ENCODE results near the gene LRBA. TPM values are rescaled to one million over a fixed set of nuclear protein-coding genes. Genes with fewer than 3 reads are reported as not detected.

LRBA gene
- total and polyA plus RNA-seq, 2 donors, result 11.6 to 92.0 TPM

GRCh38 chr4:150343796-150344195, 671.3 kb downstream of the LRBA start:
- Histone ChIP-seq H3K4me1 (ENCODE audit: insufficient read depth) (no peaks in the 10 kb centered on the region), H3K27ac (ENCODE audit: low read depth) (no peak overlapping the region), H3K36me3 (ENCODE audit: insufficient read depth) (peaks cover 2% of the 10 kb centered on the region), H3K4me3 (ENCODE audit: low read depth, low read length) (no peak overlapping the region)
- no peak for DNase-seq (ENCODE audit: extremely low spot score)
- 96% methylated on average over 2 of the region's 2 CpGs for WGBS

- no peak overlapping the region for H3K4me3 ChIP-seq (ENCODE audit: low read depth, low read length)
- peaks cover 2% of the 10 kb centered on the region for H3K36me3 ChIP-seq (ENCODE audit: insufficient read depth)
- no peaks in the 10 kb centered on the region for H3K4me1 ChIP-seq (ENCODE audit: insufficient read depth)
- 67% methylated on average over 2 of the region's 2 CpGs for WGBS
- no peak for DNase-seq (ENCODE audit: extremely low spot score)
- peak overlapping the region; percentile 23 for H3K27ac ChIP-seq (ENCODE audit: low read depth)
Observed at GRCh38 chr4:150342945-150343344, 672.1 kb downstream of the LRBA start.

GRCh38 chr4:150337734-150338133, 677.4 kb downstream of the LRBA start:
- Histone ChIP-seq H3K4me3 (ENCODE audit: low read depth, low read length) (no peak overlapping the region), H3K36me3 (ENCODE audit: insufficient read depth) (no peaks in the 10 kb centered on the region), H3K4me1 (ENCODE audit: insufficient read depth) (no peaks in the 10 kb centered on the region), H3K27ac (ENCODE audit: low read depth) (no peak overlapping the region)
- WGBS, result 25% methylated on average over 3 of the region's 3 CpGs
- peak; percentile 5 for DNase-seq (ENCODE audit: extremely low spot score)

GRCh38 chr4:150336676-150337412, 678.2 kb downstream of the LRBA start:
- no peak for DNase-seq (ENCODE audit: extremely low spot score)
- Histone ChIP-seq H3K4me3 (ENCODE audit: low read depth, low read length) (no peak overlapping the region), H3K4me1 (ENCODE audit: insufficient read depth) (no peaks in the 10 kb centered on the region), H3K27ac (ENCODE audit: low read depth) (no peak overlapping the region), H3K36me3 (ENCODE audit: insufficient read depth) (no peaks in the 10 kb centered on the region)
- 68% methylated on average over 5 of the region's 5 CpGs for WGBS

GRCh38 chr4:150332961-150333360, 682.1 kb downstream of the LRBA start:
- H3K4me1 ChIP-seq (ENCODE audit: insufficient read depth), result no peaks in the 10 kb centered on the region
- no peak for DNase-seq (ENCODE audit: extremely low spot score)
- H3K36me3 ChIP-seq (ENCODE audit: insufficient read depth), result no peaks in the 10 kb centered on the region
- no peak overlapping the region for H3K4me3 ChIP-seq (ENCODE audit: low read depth, low read length)
- no peak overlapping the region for H3K27ac ChIP-seq (ENCODE audit: low read depth)

GRCh38 chr4:150332086-150332485, 683.0 kb downstream of the LRBA start:
- no peaks in the 10 kb centered on the region for H3K4me1 ChIP-seq (ENCODE audit: insufficient read depth)
- H3K4me3 ChIP-seq (ENCODE audit: low read depth, low read length), result no peak overlapping the region
- H3K27ac ChIP-seq (ENCODE audit: low read depth), result no peak overlapping the region
- no peaks in the 10 kb centered on the region for H3K36me3 ChIP-seq (ENCODE audit: insufficient read depth)
- DNase-seq (ENCODE audit: extremely low spot score), result no peak

GRCh38 chr4:150329373-150329772, 685.7 kb downstream of the LRBA start:
- Histone ChIP-seq H3K4me1 (ENCODE audit: insufficient read depth) (no peaks in the 10 kb centered on the region), H3K27ac (ENCODE audit: low read depth) (no peak overlapping the region), H3K4me3 (ENCODE audit: low read depth, low read length) (no peak overlapping the region), H3K36me3 (ENCODE audit: insufficient read depth) (no peaks in the 10 kb centered on the region)
- no peak for DNase-seq (ENCODE audit: extremely low spot score)

- Histone ChIP-seq H3K27ac (ENCODE audit: low read depth) (no peak overlapping the region), H3K36me3 (ENCODE audit: insufficient read depth) (no peaks in the 10 kb centered on the region), H3K4me3 (ENCODE audit: low read depth, low read length) (no peak overlapping the region), H3K4me1 (ENCODE audit: insufficient read depth) (no peaks in the 10 kb centered on the region)
- no peak for DNase-seq (ENCODE audit: extremely low spot score)
- WGBS, result 94% methylated on average over 2 of the region's 2 CpGs
Observed at GRCh38 chr4:150328496-150328895, 686.6 kb downstream of the LRBA start.

GRCh38 chr4:150327262-150327780, 687.8 kb downstream of the LRBA start:
- 81% methylated on average over 3 of the region's 3 CpGs for whole genome bisulfite sequencing
- no peak overlapping the region for H3K27ac ChIP-seq (ENCODE audit: low read depth)
- no peak for DNase-seq (ENCODE audit: extremely low spot score)
- no peak overlapping the region for H3K4me3 ChIP-seq (ENCODE audit: low read depth, low read length)
- no peaks in the 10 kb centered on the region for H3K36me3 ChIP-seq (ENCODE audit: insufficient read depth)
- H3K4me1 ChIP-seq (ENCODE audit: insufficient read depth), result no peaks in the 10 kb centered on the region

- Histone ChIP-seq H3K36me3 (ENCODE audit: insufficient read depth) (no peaks in the 10 kb centered on the region), H3K27ac (ENCODE audit: low read depth) (no peak overlapping the region), H3K4me3 (ENCODE audit: low read depth, low read length) (no peak overlapping the region), H3K4me1 (ENCODE audit: insufficient read depth) (no peaks in the 10 kb centered on the region)
- no peak for DNase-seq (ENCODE audit: extremely low spot score)
- WGBS, result 94% methylated on average over 2 of the region's 2 CpGs
Observed at GRCh38 chr4:150325872-150326271, 689.2 kb downstream of the LRBA start.

GRCh38 chr4:150323406-150324325, 691.4 kb downstream of the LRBA start:
- 64% methylated on average over 7 of the region's 7 CpGs for WGBS
- no peak for DNase-seq (ENCODE audit: extremely low spot score)
- no peak overlapping the region for H3K27ac ChIP-seq (ENCODE audit: low read depth)
- H3K4me3 ChIP-seq (ENCODE audit: low read depth, low read length), result no peak overlapping the region
- H3K36me3 ChIP-seq (ENCODE audit: insufficient read depth), result no peaks in the 10 kb centered on the region
- no peaks in the 10 kb centered on the region for H3K4me1 ChIP-seq (ENCODE audit: insufficient read depth)

- Histone ChIP-seq H3K4me3 (ENCODE audit: low read depth, low read length) (no peak overlapping the region), H3K4me1 (ENCODE audit: insufficient read depth) (no peaks in the 10 kb centered on the region), H3K36me3 (ENCODE audit: insufficient read depth) (no peaks in the 10 kb centered on the region), H3K27ac (ENCODE audit: low read depth) (no peak overlapping the region)
- 93% methylated on average over 4 of the region's 4 CpGs for WGBS
- no peak for DNase-seq (ENCODE audit: extremely low spot score)
Observed at GRCh38 chr4:150322646-150323045, 692.4 kb downstream of the LRBA start.

- no peak overlapping the region for H3K4me3 ChIP-seq (ENCODE audit: low read depth, low read length)
- no peak for DNase-seq (ENCODE audit: extremely low spot score)
- no peak overlapping the region for H3K27ac ChIP-seq (ENCODE audit: low read depth)
- no peaks in the 10 kb centered on the region for H3K4me1 ChIP-seq (ENCODE audit: insufficient read depth)
- H3K36me3 ChIP-seq (ENCODE audit: insufficient read depth), result no peaks in the 10 kb centered on the region
- WGBS, result 80% methylated on average over 3 of the region's 3 CpGs
Observed at GRCh38 chr4:150321113-150321512, 694.0 kb downstream of the LRBA start.

GRCh38 chr4:150318971-150319370, 696.1 kb downstream of the LRBA start:
- Histone ChIP-seq H3K4me1 (ENCODE audit: insufficient read depth) (no peaks in the 10 kb centered on the region), H3K4me3 (ENCODE audit: low read depth, low read length) (no peak overlapping the region), H3K27ac (ENCODE audit: low read depth) (no peak overlapping the region), H3K36me3 (ENCODE audit: insufficient read depth) (peaks cover 3% of the 10 kb centered on the region)
- 81% methylated on average over 4 of the region's 4 CpGs for WGBS
- no peak for DNase-seq (ENCODE audit: extremely low spot score)

Measured in urinary bladder (tissue), 4 donors.